GM12801 (cell line): ENCODE data around the gene SPTBN1.

ENCODE experiments used
- CTCF ChIP-seq: IDR thresholded peaks from one replicate; pipeline ENCODE4 v1.5.1; 2011; ENCODE audit warnings: control low read depth; ENCODE audit not compliant: insufficient read length; ENCODE audit errors: extremely low read depth

Gene SPTBN1

GRCh38 chr2:54642677-54643430, 186.7 kb downstream of the SPTBN1 start:
- TF ChIP-seq CTCF = no peak

- no peak for TF ChIP-seq CTCF
Measured at GRCh38 chr2:54644236-54644635, 188.1 kb downstream of the SPTBN1 start.

- no peak for TF ChIP-seq CTCF
Measured at GRCh38 chr2:54646170-54646927, 190.2 kb downstream of the SPTBN1 start.

- no peak for TF ChIP-seq CTCF
Measured at GRCh38 chr2:54648256-54648655, 192.1 kb downstream of the SPTBN1 start.

GRCh38 chr2:54649191-54649590, 193.1 kb downstream of the SPTBN1 start:
- no peak for TF ChIP-seq CTCF

GRCh38 chr2:54649633-54650032, 193.5 kb downstream of the SPTBN1 start:
- no peak for TF ChIP-seq CTCF

- no peak for TF ChIP-seq CTCF
Measured at GRCh38 chr2:54650612-54651011, 194.5 kb downstream of the SPTBN1 start.
